ENCODE data around the gene ADAMTS14.

The ADAMTS14 gene

DNA sequence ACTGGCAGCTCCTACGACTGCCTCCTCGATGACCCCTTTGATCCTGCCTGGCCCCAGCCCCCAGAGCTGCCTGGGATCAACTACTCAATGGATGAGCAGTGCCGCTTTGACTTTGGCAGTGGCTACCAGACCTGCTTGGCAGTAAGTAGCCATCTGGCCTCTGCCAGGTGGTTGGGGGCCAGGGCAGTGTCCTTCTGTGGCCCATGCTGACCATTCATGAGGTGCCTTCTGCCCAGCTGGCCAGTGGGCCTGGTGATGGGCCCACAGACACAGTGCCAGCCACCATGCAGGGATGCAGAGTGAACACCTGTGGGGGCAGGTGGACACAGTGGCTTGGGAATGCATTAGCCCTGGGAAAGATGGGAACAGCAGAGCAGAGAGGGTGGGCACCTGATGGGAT lies 62.9 kb downstream of the ADAMTS14 start:
- Histone ChIP-seq H3K36me3 (ENCODE audit: insufficient read depth, low read length) (no peaks in the 10 kb centered on the region), H3K27ac (ENCODE audit: low read length) (no peak overlapping the region), H3K4me1 (ENCODE audit: insufficient read depth, low read length) (no peaks in the 10 kb centered on the region), H3K4me2 (ENCODE audit: insufficient read depth, low read length) (no peak overlapping the region), H3K79me2 (ENCODE audit: insufficient read depth, low read length) (no peaks in the 10 kb centered on the region), H3K4me3 (ENCODE audit: low read depth in 1 of 2, low read length in 2 of 2) (no peak overlapping the region), H4K20me1 (ENCODE audit: insufficient read depth, low read length) (no peaks in the 10 kb centered on the region), H2AFZ (ENCODE audit: low read depth, low read length) (no peak overlapping the region), H3K9ac (ENCODE audit: low read depth, low read length) (no peak overlapping the region), H3K9me3 (ENCODE audit: insufficient read depth, low read length, severe bottlenecking) (no peaks in the 10 kb centered on the region), H3K27me3 (ENCODE audit: insufficient read depth, low read length, poor library complexity) (no peaks in the 10 kb centered on the region)
- DNase-seq = no peak
- ATAC-seq (ENCODE audit: insufficient read depth, low read depth) = no peak
- TF ChIP-seq, protein P1, sequence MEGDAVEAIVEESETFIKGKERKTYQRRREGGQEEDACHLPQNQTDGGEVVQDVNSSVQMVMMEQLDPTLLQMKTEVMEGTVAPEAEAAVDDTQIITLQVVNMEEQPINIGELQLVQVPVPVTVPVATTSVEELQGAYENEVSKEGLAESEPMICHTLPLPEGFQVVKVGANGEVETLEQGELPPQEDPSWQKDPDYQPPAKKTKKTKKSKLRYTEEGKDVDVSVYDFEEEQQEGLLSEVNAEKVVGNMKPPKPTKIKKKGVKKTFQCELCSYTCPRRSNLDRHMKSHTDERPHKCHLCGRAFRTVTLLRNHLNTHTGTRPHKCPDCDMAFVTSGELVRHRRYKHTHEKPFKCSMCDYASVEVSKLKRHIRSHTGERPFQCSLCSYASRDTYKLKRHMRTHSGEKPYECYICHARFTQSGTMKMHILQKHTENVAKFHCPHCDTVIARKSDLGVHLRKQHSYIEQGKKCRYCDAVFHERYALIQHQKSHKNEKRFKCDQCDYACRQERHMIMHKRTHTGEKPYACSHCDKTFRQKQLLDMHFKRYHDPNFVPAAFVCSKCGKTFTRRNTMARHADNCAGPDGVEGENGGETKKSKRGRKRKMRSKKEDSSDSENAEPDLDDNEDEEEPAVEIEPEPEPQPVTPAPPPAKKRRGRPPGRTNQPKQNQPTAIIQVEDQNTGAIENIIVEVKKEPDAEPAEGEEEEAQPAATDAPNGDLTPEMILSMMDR (IDR thresholded peaks at IDR 0.05; ENCODE audit: borderline replicate concordance, extremely low read depth, low read length, poor library complexity, severe bottlenecking) = no peak
- TF ChIP-seq EZH2 (IDR thresholded peaks at IDR 0.05; ENCODE audit: borderline replicate concordance, low read depth, low read length, severe bottlenecking) = no peak

DNA sequence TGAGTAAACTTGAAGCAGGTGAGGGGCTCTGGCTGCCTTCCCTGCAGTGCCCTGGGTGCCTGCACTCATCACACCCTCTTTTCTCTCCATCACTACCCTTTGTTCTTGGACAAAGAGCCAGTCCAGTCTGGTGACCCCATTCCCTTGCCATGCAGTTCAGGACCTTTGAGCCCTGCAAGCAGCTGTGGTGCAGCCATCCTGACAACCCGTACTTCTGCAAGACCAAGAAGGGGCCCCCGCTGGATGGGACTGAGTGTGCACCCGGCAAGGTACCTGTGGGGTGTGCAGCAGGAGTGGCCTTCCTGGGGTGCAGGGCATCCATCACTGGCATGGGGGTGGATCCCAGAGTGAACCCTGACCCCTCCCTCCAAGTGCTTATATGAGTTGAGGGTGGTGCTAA lies 64.2 kb downstream of the ADAMTS14 start:
- Histone ChIP-seq H3K27me3 (ENCODE audit: insufficient read depth, low read length, poor library complexity) (no peaks in the 10 kb centered on the region), H3K4me2 (ENCODE audit: insufficient read depth, low read length) (no peak overlapping the region), H4K20me1 (ENCODE audit: insufficient read depth, low read length) (no peaks in the 10 kb centered on the region), H3K27ac (ENCODE audit: low read length) (no peak overlapping the region), H3K79me2 (ENCODE audit: insufficient read depth, low read length) (no peaks in the 10 kb centered on the region), H3K4me1 (ENCODE audit: insufficient read depth, low read length) (peaks cover 4% of the 10 kb centered on the region), H3K9me3 (ENCODE audit: insufficient read depth, low read length, severe bottlenecking) (no peaks in the 10 kb centered on the region), H3K9ac (ENCODE audit: low read depth, low read length) (no peak overlapping the region), H2AFZ (ENCODE audit: low read depth, low read length) (no peak overlapping the region), H3K4me3 (ENCODE audit: low read depth in 1 of 2, low read length in 2 of 2) (no peak overlapping the region), H3K36me3 (ENCODE audit: insufficient read depth, low read length) (no peaks in the 10 kb centered on the region)
- no peak for TF ChIP-seq EZH2 (IDR thresholded peaks at IDR 0.05; ENCODE audit: borderline replicate concordance, low read depth, low read length, severe bottlenecking)
- TF ChIP-seq, protein P1 (IDR thresholded peaks at IDR 0.05; ENCODE audit: borderline replicate concordance, extremely low read depth, low read length, poor library complexity, severe bottlenecking) = no peak
- DNase-seq (no peak), ATAC-seq (ENCODE audit: insufficient read depth, low read depth) (no peak)

DNA sequence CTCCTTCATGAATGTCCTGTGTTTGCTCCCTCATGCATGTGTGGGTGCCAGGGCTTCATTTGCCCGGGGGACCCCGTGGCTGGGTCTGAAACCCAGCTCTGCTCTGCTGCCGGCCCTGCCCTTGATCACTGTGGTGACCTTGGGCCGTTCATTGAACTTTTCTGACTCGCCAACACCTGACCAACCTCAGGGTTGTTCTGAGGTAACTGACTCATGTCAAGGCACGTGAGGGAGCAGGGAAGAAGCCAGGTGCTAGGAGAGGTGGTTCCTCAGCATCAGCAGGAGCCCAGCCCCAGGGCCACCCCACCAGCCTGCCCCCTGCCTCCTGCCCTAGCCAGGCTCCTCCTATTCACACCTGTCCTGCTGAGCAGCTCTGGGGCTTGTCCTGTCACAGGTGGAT lies 64.9 kb downstream of the ADAMTS14 start:
- Histone ChIP-seq H3K27ac (ENCODE audit: low read length) (no peak overlapping the region), H3K9ac (ENCODE audit: low read depth, low read length) (no peak overlapping the region), H2AFZ (ENCODE audit: low read depth, low read length) (no peak overlapping the region), H4K20me1 (ENCODE audit: insufficient read depth, low read length) (no peaks in the 10 kb centered on the region), H3K36me3 (ENCODE audit: insufficient read depth, low read length) (no peaks in the 10 kb centered on the region), H3K4me1 (ENCODE audit: insufficient read depth, low read length) (peaks cover 11% of the 10 kb centered on the region), H3K4me3 (ENCODE audit: low read depth in 1 of 2, low read length in 2 of 2) (no peak overlapping the region), H3K27me3 (ENCODE audit: insufficient read depth, low read length, poor library complexity) (no peaks in the 10 kb centered on the region), H3K4me2 (ENCODE audit: insufficient read depth, low read length) (no peak overlapping the region), H3K79me2 (ENCODE audit: insufficient read depth, low read length) (no peaks in the 10 kb centered on the region), H3K9me3 (ENCODE audit: insufficient read depth, low read length, severe bottlenecking) (no peaks in the 10 kb centered on the region)
- no peak for DNase-seq
- no peak for TF ChIP-seq EZH2 (IDR thresholded peaks at IDR 0.05; ENCODE audit: borderline replicate concordance, low read depth, low read length, severe bottlenecking)
- TF ChIP-seq, protein P1 (IDR thresholded peaks at IDR 0.05; ENCODE audit: borderline replicate concordance, extremely low read depth, low read length, poor library complexity, severe bottlenecking) = no peak
- ATAC-seq (ENCODE audit: insufficient read depth, low read depth) = no peak
